SKM-1 (cell line): Measurements from ENCODE around the gene AMOT.

Source experiments
- DNase-seq: peaks from one replicate; lab custom pipeline; 2025; ENCODE audit not compliant: unreplicated experiment; lab: John Stamatoyannopoulos, UW

The AMOT gene

DNA sequence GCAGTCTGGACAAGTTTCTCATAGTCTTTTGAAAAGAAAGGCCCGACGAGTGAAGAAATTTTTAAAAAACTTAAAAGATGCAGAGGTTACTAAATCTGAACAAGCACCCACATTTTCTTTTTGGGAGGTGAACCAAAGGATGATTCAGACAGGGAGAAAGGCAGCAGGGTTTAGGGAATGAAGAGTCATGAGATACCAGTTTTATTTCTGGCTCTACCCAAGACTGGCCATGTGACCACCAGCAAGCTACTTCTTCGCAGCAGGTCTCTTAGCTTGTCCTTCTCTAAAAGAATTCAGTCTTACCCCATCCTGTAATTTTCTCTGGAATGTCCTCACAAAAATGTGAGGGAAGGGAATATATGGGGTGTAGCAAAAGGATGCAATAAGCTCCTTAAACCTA, 37.6 kb downstream of the AMOT start:
- DNase-seq: no peak

DNA sequence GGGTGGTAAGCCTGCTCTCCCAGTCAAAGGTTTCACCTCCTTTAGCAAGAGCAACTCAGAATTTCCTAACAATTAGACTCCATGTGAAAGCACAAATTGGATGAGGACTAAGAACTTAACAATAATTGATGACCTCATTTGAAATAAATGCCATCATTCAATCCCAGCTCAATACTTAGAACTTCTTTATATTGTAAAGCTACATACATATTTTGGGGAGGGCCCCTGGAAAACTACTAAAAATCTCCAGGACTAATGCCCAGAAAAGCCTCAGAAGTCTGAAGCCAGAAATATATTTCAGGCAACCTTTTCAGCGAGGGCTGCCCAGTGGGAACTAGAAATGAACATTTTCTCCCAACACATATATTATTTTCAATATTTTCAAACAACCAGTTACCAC, 38.1 kb downstream of the AMOT start:
- no peak for DNase-seq

DNA sequence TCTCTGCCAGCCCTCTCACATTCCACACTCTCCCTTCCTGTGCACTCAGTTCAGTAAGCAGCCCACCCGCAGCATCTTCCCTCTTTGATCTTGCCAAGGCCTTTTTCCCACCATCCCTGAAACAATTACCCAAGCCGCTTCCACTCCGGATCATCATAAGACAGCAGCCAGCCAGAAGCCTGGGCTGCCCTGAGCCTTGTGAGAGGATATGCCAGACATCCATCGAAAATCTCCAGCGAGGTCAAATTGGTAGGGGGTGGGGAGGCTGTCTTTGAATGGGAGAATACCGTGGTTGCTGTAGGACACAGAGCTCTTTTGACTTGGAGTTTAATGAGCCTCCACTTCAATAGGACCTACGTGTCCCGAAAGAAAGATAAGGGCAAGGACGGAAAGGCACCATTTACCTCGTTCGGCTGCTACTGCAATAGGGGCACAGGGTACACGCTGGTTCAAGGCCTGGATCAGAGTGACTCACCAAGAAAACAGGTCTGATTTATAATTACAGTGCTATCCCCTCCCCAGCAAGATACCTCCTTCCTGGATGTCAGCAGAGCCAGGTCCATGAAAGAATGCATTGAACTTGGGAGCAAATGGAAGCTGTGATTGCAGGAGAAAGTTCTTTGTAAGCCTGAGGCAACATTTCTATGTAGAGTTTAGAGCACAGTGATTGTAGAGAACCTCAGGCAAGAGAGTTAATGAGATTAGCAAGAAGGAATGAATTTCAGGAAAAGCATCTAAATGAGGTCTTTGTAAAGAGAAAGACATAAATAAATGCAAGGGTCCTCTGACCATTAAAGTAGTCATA, 39.5 kb downstream of the AMOT start:
- DNase-seq: no peak

DNA sequence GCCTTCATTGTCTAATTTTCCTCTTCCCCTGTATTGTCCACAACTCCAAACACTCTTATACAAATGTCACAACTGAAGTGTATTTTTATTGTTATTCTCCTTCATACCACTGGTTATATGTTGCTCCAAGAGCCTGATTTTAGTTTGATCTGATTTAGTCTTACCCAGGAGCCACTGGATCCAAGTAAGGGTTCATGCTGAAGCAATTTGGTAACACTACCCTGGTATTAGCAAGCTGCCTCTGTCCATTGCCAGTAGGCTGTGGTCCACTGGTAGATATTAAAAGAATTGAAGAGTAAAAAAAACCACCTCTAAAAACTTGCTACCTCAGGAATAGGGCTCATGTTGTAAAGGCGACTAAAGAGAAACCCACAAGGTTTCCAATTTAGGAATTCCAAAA, 41.2 kb downstream of the AMOT start:
- no peak for DNase-seq

DNA sequence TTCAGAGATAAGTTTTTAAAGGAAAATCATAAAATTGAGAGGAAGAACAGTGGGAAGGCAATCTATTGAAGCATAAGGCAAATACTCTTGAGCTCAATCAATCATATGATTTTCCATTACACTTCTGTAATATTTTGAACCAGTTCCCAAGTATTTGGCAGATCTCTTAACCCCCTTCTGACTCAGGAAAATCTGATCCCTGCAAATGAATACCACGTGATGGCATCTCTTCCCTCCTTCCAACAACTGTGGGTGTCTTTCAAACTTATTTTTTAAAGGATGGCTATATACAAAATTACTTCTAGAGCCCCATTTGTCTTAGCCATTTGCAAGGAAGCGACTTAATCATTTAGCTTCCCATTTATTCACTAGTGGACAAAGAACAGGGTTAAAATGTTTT, 41.9 kb downstream of the AMOT start:
- DNase-seq: no peak

DNA sequence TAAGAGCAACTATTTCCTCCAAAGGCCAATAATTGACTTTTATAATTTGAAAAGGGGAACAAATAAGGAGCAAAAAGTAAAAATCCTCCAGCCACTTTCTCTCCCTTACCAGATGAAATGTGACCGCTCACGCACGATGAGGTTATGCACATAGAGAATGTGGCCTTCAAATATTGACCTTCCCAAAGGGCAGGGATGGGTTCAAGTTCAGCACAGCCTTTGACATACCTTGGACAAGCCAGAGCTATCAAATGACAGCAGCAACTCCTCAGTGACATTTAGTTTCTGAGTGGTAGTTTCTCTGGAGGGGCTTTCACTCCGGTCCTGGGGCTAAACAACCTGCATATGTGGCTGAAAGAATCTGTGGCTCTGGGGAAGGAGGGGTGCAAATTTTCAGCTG, 50.7 kb downstream of the AMOT start:
- no peak for DNase-seq

DNA sequence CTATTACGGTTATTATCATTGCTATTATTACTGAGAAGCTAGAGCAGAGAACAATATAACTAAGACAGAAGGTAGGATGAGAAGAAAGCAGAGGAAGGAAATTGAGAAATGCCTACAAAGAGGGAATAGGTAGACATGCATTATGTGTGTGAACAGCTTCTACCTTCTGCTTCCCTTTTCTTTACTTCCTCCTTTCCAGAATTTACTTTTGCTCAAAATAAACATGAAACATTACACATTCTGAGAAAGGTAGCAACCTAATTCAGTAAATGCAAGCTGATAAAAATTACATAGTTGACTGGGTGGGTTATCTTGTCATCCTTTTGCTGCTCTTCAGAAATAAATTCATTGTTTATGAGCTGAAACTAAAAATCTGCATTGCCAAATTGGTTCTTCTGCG, 54.6 kb downstream of the AMOT start:
- peak; percentile 2 for DNase-seq

DNA sequence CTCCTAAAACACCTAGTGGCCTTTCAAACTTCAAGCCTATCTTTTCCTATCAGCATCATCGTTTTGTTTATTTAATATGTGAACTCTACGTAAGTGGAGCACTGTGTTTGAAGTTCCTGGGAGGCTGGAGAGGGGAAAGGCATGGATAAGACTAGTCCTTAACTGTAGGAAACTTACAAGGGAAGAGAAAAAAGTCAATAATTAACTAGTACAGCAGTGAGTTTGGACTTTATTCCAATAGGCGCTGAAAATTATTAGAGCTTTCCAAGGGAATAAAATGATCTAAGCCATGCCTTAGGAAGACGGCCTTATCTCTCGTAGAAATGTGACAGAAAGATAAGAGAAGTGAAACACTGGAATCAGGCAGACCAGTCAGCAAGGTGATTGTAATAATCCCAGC, 55.3 kb downstream of the AMOT start:
- DNase-seq: no peak

DNA sequence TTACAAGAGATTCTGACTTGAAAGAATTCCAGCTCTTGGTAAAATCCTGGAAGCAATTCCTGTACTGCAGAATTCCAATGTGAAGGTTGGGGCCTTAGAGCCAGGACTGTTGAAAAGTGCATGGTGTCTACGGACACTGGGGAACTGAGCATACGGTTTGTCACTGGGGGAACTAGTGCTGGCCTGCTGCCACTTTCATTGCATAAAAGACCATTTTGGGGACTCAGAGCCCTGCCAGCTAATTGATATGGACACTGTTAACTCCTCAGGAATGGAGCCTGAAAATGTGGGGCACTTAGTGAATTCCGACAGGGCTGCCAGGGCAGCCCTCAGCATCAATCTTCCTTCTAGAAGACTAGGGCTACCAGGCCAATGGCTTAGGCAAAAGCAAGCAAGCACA, 55.9 kb downstream of the AMOT start:
- DNase-seq: no peak

DNA sequence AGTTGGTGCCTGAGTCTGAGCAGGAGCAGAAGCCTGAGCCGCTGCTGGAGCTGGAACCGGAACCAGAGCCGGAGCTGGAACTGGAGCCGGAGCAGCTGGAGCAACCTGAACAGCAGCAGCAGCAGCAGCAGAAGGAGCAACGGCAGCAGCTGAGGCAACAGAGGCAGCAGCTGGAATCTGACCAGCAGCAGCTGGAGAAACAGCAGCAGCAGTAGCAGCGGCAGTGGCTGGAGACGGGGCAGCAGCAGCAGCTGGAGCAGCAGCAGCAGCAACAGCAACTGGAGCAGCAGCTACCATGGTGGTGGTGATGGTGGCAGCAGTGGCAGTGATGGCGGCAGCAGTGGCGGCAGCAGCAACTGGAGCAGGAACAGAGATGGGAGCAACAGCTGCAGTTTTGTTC, 61.5 kb downstream of the AMOT start:
- no peak for DNase-seq

DNA sequence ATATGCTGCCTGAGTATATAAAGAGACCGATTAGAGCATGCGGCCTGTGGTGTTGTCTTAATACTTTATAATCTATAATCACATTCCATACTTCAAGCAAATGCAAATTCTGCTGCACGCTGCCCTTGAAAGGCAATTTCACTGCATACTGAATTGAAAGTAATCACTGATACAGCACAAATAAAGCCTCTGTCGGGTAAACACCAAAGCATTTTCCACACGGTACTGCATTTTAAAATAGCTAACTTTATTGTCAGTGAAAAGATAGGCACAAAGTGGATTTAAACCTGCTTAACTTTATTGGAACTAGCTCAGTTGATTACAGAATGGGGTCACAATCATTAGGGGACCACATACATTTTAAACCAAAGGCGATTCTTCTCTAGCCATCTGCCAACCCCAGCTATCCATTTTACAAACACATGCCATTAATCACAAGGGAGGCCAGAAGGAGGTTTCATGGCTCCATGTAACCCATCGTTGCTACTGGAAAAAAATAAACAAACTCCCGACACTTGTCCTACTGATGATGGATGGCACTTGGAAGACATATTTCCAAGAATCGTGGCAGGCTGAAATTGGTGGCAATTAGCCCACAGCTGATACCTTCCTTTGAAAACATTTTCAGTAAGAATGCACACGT, 65.9 kb downstream of the AMOT start:
- no peak for DNase-seq

DNA sequence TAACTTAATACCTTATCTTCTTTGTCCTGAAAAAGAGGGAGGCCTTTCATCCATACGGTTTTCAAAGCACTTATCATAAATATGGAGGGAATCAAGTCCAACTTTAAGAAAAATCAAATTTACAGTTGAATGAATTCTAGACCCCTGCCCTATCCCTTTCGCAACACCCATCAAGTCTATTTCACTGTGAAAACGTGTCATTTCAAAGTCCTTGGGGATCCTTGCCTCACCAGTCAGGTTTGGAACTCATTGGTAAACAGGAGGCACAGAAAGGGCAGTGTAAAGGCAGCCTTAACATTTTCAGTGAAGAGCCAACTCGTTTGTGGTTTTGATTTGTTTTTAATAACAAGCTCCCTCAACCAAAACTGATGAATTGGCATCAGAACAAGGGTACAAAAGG, 66.5 kb downstream of the AMOT start:
- DNase-seq: no peak

DNA sequence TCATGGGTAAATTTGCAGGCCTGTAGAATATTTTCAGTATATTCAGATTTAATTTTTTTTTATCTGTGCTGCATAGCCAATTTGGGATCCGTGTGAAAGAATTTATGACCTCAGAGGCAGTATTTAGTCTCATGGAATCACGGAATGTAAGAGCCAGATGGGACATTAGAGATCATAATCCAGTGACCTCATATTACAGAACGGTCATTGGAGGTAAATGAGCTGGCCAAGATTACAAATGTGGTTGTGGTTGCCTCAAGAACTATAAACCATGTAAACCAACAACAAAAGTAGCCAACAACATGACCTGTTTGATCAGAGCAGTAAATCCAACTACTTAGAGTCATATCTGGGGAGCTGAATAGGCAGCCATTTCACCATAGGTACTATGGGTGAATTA, 71.6 kb downstream of the AMOT start:
- DNase-seq: no peak

DNA sequence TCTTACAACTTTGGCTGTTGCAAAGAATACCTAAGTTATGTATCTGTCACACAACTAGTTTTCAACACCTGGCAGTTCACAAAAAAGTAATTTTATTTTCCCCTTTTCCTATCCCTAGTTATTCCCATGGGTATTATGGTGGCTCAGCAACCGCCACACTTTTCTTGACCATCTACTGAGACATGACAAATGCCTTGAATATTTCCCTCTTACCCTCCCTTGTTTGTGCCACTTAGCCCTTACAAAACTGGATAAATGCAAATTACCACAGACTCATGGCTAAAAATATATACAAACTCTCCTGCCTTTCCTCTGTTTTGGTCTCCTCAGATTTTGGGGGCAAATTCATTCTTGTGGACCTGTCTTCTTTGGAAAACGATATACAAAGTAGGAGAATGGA, 72.1 kb downstream of the AMOT start:
- no peak for DNase-seq

DNA sequence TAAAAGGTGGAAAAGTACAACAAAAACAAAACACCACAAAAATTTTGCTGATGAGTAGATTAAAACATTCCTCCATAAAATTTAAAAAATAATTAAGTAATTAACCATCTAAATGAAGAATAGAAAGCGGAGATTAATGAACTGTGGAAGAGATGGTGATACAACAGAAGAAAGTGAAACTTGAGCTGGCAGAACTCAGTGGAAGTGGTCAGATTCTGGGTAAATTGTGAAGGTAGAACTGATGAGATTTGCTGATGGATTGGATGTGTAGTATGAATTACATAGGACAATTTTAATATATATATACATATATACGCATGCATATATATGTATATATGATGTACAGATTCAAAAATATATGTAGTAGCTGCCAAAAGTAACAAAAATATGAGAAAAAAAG, 73.9 kb downstream of the AMOT start:
- DNase-seq: no peak

DNA sequence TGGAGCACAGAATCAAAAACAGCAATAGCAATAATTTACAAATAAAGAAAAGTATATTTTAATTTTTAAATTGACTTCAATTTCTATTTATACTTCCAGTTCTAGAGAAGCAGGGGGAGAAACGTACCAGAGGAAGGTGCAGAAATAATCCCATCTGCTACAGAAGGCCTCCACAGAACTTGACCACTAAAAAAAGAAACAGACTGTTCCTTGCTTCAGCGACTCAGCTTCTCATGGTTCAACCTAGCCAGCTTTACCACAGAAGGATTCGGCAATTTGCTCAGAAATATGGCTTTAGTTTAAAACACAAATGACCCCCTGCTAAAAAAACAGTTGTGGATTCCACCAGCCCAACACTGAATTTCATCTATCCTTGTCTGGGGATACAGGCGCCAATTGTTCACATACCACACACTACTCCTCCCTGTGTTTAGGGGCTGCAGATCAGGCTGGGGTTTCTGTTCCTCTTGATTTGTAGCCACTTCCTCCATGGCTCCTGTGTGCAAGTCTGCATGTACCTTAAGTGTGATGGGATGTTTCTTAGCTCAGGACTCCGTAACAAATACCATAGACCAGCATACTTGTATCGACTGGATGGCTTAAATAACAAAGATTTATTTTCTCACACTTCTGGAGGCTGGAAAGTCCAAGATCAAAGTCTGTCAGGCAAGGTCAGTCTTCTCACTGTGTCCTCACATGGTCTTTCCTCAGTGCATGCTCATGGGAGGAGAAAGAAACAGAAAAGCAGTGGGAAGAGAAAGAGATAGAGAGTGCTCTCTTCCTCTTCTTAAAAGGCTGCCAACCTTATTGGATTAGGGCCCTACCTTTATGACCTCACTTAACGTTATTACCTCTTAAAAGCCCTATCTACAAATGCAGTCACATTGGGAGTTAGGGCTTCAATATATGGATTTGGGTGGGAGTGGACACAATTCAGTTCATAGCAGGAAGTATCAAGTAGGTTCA, 79.1 kb downstream of the AMOT start:
- no peak for DNase-seq

DNA sequence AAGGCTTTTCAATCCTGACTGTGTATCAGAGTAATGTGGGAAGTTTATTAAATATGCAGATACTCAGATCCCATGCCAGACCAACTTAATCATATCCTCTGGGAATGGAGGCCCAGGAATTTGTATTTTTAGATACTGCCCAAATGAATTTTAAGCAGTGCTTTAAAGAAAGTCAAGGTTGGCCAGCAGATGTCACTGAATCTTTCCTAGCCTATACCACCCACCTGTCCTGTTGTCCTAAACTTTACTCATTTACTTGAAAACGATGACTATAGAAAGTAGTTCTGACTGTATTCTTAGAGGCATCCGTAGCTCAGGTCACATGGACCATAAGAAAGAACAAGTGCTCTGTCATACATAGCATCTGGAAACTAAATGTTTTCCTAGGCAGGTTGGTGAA, 79.9 kb downstream of the AMOT start:
- DNase-seq: no peak

DNA sequence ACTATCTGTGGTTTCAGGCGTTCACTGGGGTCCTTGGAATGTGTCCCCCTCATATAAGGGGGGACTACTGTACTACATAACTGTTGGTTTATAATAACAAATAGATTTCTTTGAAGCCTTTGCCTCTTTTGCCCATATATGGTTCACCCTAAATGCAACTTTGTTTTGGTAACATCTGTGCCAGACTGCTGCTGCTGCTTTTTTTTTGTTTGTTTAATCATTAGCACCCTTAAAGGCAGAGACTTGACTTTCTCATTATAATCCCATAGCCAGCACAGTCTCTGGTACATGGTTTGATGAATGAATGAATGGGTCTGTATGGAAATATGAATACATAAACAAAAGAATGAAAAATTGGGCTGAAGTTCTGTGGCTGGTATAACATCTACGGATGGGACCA, 80.7 kb downstream of the AMOT start:
- no peak for DNase-seq

DNA sequence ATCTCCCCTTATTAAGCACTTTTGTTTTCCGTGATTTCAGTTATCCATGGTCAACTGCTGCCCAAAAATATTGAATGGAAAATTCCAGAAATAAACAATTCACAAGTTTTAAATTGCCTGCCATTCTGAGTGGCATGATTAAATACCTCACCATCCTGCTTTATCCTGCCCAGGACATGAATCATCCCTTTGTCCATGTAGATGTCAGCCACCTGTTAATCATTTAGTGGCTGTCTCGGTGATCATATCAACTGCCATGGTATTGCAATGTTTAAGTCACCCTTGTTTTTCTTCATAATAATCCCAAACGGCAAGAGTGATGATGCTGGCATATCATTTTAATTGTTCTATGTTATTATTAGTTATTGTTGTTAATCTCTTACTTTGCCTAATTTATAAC, 81.1 kb downstream of the AMOT start:
- DNase-seq: no peak

DNA sequence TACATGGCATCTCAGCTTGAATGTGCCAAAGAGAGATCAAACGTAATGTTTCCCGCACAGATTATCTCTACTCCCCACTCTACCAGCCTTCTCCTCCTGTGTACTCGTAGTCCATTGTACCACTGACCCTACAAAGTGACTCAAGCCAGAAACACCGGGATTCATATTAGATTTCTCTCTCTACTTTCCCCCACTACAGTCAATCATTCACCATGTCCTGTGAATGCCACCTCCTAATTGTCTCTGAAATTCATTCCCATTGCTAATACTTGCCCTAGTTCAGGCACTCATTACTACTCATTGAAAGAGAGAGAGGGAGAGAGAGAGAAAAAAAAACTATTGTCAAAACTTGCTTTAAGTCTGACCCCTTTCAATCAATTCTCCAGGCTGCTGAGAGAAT, 82.7 kb downstream of the AMOT start:
- no peak for DNase-seq

DNA sequence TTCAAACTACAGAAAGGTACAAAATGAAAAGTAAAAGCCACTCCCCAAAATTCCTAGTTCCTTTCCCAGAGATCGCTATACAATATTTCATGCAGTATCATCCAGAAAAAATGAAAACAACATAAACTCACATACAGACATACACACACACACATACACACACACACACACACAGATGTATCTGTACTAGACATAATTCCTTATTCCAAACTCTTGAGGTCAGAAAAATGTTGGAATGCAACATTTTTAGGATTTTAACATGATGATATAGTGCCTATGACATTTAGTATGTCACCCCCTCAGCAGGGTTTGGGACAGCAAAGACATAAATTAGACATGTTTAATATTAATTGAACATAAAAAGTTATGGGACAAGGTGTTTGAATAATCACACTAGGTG, 87.5 kb downstream of the AMOT start:
- no peak for DNase-seq

DNA sequence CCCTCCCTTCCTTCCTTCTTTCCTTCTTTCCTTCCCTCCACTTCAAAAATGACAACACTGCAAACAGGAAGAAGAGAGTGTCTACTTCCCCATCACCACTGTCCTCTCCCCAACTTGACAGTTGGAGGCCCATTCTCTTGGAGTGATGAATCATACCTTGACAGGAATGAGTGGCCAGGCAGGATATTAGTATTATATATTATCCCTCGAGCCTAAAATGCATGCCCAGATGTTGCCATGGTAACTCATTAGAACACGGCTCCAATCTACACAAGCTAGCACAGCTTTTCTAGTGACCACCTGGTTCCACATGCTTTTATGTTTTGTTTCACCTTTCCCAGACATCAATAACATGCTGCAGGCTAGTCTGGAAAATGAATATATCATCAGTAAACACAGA, 89.6 kb downstream of the AMOT start:
- no peak for DNase-seq
